Activated CD8-positive, alpha-beta T cell treated with anti-CD3 and anti-CD28 coated beads for 36 hours (primary cell): ENCODE results near the gene NCOR1. TPM values are rescaled to one million over a fixed set of nuclear protein-coding genes. Genes with fewer than 3 reads are reported as not detected.

Experiments
- ATAC-seq: fragments of 200-7000 bp; cut with Tn5 transposase; one replicate; pipeline ENCODE4 v1.10.0; 2021; ENCODE audit warnings: mild to moderate bottlenecking, moderate library complexity
- CTCF ChIA-PET: fragments of 350-600 bp; sonication (Branson Sonifier 250); formaldehyde crosslinking; loops from one replicate; lab custom pipeline; 2021; ENCODE audit warnings: antibody characterized with exemption; lab: Charles Lee
- POLR2A ChIA-PET: fragments of 350-600 bp; sonication (Branson Sonifier 250); formaldehyde crosslinking; loops from one replicate; lab custom pipeline; 2021; ENCODE audit warnings: antibody characterized with exemption; lab: Charles Lee
- DNase-seq: peaks from one replicate; pipeline ENCODE4 v3.0.0-alpha.2; 2020
- H3K27ac Mint-ChIP-seq: one replicate; pipeline ENCODE4 v1.8.0; 2021; ENCODE audit warnings: mild to moderate bottlenecking, mixed read lengths
- H3K27me3 Mint-ChIP-seq: one replicate; pipeline ENCODE4 v1.8.0; 2021; ENCODE audit warnings: mixed read lengths
- H3K36me3 Mint-ChIP-seq: one replicate; pipeline ENCODE4 v1.8.0; 2021; ENCODE audit warnings: low read depth, mixed read lengths
- H3K4me1 Mint-ChIP-seq: one replicate; pipeline ENCODE4 v1.8.0; 2021; ENCODE audit warnings: low read depth, mixed read lengths
- H3K4me3 Mint-ChIP-seq: one replicate; pipeline ENCODE4 v1.8.0; 2021; ENCODE audit warnings: mild to moderate bottlenecking, moderate library complexity, mixed read lengths
- H3K9me3 Mint-ChIP-seq: one replicate; pipeline ENCODE4 v1.8.0; 2021; ENCODE audit warnings: mixed read lengths
- intact Hi-C: fragments of 100-400 bp; cut with micrococcal nuclease; formaldehyde crosslinking; loops from one replicate; pipeline ENCODE4 v1.10.0; 2022
- total RNA-seq, 2 experiments: library from RNA; stranded (reverse); gene quantifications; one replicate each; pipeline ENCODE4 v1.2.3, GENCODE V29; 2021
- TF ChIP-seq, protein P1 (sequence below): fragments of 200-600 bp; IDR thresholded peaks from one replicate; pipeline ENCODE4 v1.8.0; 2022; ENCODE audit warnings: antibody characterized with exemption, mild to moderate bottlenecking

The NCOR1 gene
- total RNA-seq, 2 experiments from 2014 or later, result 123 TPM

GRCh38 chr17:16052486-16052885, 162.8 kb downstream of the NCOR1 start:
- Mint-ChIP-seq H3K27me3 (no peaks in the 10 kb centered on the region), H3K9me3 (no peaks in the 10 kb centered on the region), H3K36me3 (peaks cover 58% of the 10 kb centered on the region), H3K4me3 (no peak overlapping the region), H3K4me1 (peaks cover 10% of the 10 kb centered on the region), H3K27ac (no peak overlapping the region)
- TF ChIP-seq, protein P1, sequence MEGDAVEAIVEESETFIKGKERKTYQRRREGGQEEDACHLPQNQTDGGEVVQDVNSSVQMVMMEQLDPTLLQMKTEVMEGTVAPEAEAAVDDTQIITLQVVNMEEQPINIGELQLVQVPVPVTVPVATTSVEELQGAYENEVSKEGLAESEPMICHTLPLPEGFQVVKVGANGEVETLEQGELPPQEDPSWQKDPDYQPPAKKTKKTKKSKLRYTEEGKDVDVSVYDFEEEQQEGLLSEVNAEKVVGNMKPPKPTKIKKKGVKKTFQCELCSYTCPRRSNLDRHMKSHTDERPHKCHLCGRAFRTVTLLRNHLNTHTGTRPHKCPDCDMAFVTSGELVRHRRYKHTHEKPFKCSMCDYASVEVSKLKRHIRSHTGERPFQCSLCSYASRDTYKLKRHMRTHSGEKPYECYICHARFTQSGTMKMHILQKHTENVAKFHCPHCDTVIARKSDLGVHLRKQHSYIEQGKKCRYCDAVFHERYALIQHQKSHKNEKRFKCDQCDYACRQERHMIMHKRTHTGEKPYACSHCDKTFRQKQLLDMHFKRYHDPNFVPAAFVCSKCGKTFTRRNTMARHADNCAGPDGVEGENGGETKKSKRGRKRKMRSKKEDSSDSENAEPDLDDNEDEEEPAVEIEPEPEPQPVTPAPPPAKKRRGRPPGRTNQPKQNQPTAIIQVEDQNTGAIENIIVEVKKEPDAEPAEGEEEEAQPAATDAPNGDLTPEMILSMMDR, result no peak
- ATAC-seq (no peak), DNase-seq (no peak)
- ChIA-PET CTCF (interaction anchor here (1.5 kb wide), 1 partner anchor 17 kb away, joined by 5 read pairs; no protein-coding TSS in a partner anchor), POLR2A (no interaction called here)
- intact Hi-C loops, result no loop called here

GRCh38 chr17:16050844-16051243, 164.5 kb downstream of the NCOR1 start:
- Mint-ChIP-seq H3K27me3 (no peaks in the 10 kb centered on the region), H3K4me3 (no peak overlapping the region), H3K4me1 (peaks cover 15% of the 10 kb centered on the region), H3K36me3 (peaks cover 60% of the 10 kb centered on the region), H3K9me3 (no peaks in the 10 kb centered on the region), H3K27ac (peak overlapping the region; percentile 55)
- ChIA-PET CTCF (no interaction called here), POLR2A (no interaction called here)
- ATAC-seq (no peak), DNase-seq (no peak)
- TF ChIP-seq, protein P1, result no peak
- intact Hi-C loops, result no loop called here

- TF ChIP-seq, protein P1, result no peak
- CTCF ChIA-PET, result interaction anchor here (0.6 kb wide), 1 partner anchor 64 kb away, joined by 3 read pairs; no protein-coding TSS in a partner anchor
- peaks cover 50% of the 10 kb centered on the region for H3K36me3 Mint-ChIP-seq
- DNase-seq, result no peak
- POLR2A ChIA-PET, result interaction anchor here (0.6 kb wide), 1 partner anchor 229 kb away, joined by 3 read pairs; no protein-coding TSS in a partner anchor
- H3K27ac Mint-ChIP-seq, result no peak overlapping the region
- no peaks in the 10 kb centered on the region for H3K9me3 Mint-ChIP-seq
- H3K4me3 Mint-ChIP-seq, result no peak overlapping the region
- intact Hi-C loops, result no loop called here
- H3K4me1 Mint-ChIP-seq, result peaks cover 14% of the 10 kb centered on the region
- no peak for ATAC-seq
- no peaks in the 10 kb centered on the region for H3K27me3 Mint-ChIP-seq
Measured at GRCh38 chr17:16048811-16049449, 166.4 kb downstream of the NCOR1 start.

- Mint-ChIP-seq H3K4me3 (no peak overlapping the region), H3K4me1 (peaks cover 14% of the 10 kb centered on the region), H3K27ac (peak overlapping the region; percentile 73), H3K27me3 (no peaks in the 10 kb centered on the region), H3K36me3 (peaks cover 51% of the 10 kb centered on the region), H3K9me3 (no peaks in the 10 kb centered on the region)
- ChIA-PET CTCF (interaction anchor here (1.3 kb wide), 1 partner anchor 14 kb away, joined by 3 read pairs; no protein-coding TSS in a partner anchor), POLR2A (no interaction called here)
- no peak for ATAC-seq
- intact Hi-C loops, result no loop called here
- TF ChIP-seq, protein P1, result no peak
- DNase-seq, result no peak
Measured at GRCh38 chr17:16046966-16047365, 168.4 kb downstream of the NCOR1 start.

DNA sequence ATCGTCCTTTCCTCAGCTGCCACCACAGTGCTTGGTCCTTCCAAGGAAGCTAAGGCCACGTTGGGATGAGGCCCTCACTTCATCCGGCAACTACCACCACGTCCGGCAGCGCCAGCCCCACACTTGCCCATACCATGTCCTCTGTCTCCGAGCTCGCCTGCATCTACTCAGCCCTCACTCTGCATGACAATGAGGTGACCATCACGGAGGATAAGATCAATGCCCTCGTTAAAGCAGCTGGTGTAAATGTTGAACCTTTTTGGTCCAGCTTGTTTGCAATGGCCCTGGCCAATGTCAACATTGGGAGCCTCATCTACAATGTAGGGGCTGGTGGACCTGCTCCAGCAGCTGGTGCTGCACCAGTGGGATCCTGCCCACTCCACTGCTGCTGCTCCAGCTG, 170.8 kb downstream of the NCOR1 start:
- H3K27ac Mint-ChIP-seq, result peak overlapping the region; percentile 23
- ChIA-PET CTCF (interaction anchor here (0.5 kb wide), 1 partner anchor 336 kb away, joined by 3 read pairs; no protein-coding TSS in a partner anchor), POLR2A (no interaction called here)
- H3K36me3 Mint-ChIP-seq, result peaks cover 57% of the 10 kb centered on the region
- H3K9me3 Mint-ChIP-seq, result no peaks in the 10 kb centered on the region
- intact Hi-C loops, result no loop called here
- ATAC-seq (no peak), DNase-seq (no peak)
- TF ChIP-seq, protein P1, result no peak
- H3K4me3 Mint-ChIP-seq, result no peak overlapping the region
- H3K27me3 Mint-ChIP-seq, result no peaks in the 10 kb centered on the region
- H3K4me1 Mint-ChIP-seq, result peaks cover 10% of the 10 kb centered on the region
